HG02973 (cell line): Measurements from ENCODE around the gene AOPEP.

Experiments
- ATAC-seq: cut with Tn5 transposase; IDR thresholded peaks from one replicate; pipeline ENCODE4 v1.9.1; 2021; ENCODE audit warnings: moderate library complexity; ENCODE audit not compliant: unreplicated experiment

The AOPEP gene

DNA sequence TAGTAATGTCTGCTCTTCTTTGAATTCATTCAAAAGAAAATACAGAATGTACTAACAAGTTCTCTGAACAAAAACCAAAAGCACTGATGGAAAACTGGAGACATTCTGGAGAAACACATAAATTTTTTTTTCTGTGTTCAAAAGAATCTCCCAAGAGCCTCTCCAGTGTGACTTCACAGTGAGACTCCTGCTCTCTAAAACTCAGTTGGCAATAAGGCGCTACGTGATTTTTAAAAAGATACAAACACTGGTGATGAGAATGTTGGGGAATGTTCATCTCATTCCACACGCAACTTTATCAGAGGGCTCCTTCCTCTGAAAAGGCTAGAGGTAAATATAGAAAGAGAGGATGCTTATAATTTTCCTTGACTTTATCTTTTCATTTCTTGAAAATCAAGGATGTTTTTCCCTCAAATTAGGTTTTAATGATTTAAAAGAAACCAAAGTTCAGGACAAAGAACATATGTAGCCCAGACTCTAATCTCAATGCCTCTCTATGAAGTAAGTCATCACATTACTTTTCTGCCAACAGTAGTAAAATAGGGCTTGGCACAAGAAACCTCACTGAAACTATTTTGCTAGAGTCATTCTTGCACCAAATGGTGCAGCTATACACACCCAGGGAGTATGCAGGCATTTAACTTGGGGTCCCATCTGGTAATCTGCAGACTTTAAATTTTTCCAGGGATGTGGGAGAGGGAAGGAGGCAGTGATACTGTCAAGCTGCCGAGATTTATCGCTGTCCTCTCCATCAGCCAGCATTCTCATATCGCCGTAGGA lies 12.9 kb upstream of the AOPEP start:
- no peak for ATAC-seq

- no peak for ATAC-seq
These were observed 12.0 kb upstream of the AOPEP start for GRCh38 chr9:94714494-94714893.

GRCh38 chr9:94717761-94718160 lies 8.7 kb upstream of the AOPEP start:
- no peak for ATAC-seq

DNA sequence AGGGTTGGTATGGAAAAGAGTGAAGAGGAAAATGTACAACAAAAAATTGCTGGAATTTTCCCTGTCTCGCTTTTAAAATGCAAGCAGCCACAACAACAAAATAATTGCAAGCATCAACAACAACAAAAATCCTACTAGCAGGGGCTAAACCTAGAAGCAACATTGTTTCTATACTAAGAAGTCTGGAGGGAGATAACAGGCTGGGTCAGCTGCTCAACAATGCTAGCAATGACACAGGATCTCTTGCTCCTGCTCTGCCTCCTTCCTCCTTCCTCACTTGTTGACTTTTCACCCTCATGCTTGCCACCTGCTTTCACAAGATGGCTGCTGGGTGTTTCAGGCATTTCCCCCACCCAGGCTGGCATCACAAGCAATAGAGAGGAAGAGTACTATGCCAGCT lies 7.6 kb upstream of the AOPEP start:
- ATAC-seq, result no peak

GRCh38 chr9:94719878-94720277 lies 6.6 kb upstream of the AOPEP start:
- no peak for ATAC-seq

GRCh38 chr9:94720846-94721549 lies 5.5 kb upstream of the AOPEP start:
- no peak for ATAC-seq

GRCh38 chr9:94721754-94722153 lies 4.7 kb upstream of the AOPEP start:
- ATAC-seq, result no peak

GRCh38 chr9:94725293-94725692 lies 1.2 kb upstream of the AOPEP start:
- no peak for ATAC-seq

DNA sequence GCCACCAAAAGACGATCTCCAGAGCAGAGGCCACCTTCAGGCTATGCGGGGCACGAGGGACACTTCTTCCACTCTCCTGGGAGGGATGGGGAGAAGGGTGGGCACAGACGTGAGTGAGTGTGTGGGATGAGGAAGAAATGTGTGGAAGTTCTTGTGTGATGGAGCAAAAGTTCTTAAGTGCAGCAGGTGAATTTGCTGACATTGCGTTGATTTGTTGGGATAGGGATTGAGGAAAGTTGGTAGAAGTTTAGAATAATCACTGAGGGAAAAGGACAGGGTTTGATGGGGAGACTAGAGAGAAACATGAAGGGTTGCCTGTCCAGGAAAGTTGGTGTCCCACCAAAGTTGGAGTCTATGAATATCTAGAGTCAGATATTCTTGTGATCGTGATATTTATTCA lies 2.2 kb downstream of the AOPEP start:
- ATAC-seq, result no peak

- no peak for ATAC-seq
These were observed 2.7 kb downstream of the AOPEP start for GRCh38 chr9:94729199-94729598.

GRCh38 chr9:94734054-94734754 lies 7.7 kb downstream of the AOPEP start:
- no peak for ATAC-seq

- ATAC-seq, result no peak
These were observed 10.3 kb downstream of the AOPEP start for GRCh38 chr9:94736759-94737158.

DNA sequence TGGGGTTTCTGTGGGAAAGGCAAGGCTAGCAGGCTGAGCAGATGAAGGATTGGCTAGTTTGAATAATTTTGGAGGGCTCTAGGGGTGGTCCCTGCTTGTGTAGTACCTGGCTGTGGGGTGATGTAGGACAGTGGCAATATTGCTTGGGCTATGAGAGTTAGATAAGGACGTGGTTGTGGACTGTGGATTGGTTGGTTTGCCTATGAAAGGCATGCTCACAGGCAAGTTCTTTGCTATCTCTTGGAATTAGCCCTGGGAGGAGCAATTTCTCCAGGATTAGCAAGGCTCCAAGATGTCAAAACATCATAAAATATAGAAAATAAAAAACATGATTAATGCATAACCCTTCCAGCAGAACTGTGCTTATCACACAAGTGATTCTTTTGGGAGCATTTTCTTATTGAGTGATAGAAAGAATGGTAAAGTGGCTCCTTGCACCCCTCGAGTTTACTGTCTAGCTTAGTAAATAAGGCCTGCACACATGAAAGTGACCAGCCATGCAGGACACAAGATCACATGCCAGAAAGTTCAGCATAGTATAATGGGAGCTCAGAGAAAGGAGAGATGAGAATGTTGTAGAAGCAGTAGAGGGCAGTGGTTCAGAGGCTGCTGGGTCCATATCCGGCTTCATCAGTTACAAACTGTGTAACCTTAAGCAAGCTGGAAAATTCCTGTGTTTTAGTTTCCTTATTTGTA lies 13.8 kb downstream of the AOPEP start:
- no peak for ATAC-seq

GRCh38 chr9:94741866-94742265 lies 15.4 kb downstream of the AOPEP start:
- no peak for ATAC-seq

- no peak for ATAC-seq
These were observed 16.8 kb downstream of the AOPEP start for GRCh38 chr9:94743035-94743954.

- ATAC-seq, result no peak
These were observed 19.5 kb downstream of the AOPEP start for GRCh38 chr9:94745806-94746540.

DNA sequence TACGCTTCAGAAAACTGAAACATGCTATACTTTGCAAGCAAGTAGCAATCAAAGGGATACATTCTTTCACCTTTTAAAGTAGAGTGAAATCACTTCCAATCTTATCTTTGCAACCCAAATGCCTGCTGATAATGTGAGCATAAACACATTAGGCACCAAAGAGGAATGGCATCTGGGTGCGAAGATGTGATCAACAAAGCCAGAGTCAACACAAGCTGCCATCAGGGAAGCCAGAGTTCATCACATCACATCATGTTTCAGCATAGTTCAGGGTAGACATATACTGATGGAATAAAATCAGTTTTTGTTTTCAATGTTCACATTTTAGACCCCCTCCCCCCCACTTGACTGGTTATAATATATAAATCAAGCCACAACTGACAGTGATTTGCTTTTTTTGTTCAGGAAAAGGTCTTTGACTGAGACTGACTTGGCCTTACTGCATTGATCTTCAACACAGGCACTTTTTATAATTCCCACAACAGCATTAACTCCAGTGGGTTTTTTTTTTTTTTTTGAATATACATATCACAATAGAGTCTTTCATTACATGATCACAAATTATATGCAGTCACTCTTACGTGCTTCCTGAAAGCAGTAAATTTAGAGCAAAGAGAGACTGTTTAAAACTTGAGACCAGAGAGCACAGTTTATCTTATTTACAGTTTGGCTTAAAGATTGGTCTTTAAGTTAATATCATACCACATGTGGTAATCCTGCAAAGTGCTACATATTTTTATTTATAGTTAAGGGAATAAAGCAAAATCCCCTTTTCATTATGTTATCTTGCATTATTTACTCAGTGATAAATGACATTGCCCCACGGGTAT lies 20.3 kb downstream of the AOPEP start:
- ATAC-seq, result no peak

DNA sequence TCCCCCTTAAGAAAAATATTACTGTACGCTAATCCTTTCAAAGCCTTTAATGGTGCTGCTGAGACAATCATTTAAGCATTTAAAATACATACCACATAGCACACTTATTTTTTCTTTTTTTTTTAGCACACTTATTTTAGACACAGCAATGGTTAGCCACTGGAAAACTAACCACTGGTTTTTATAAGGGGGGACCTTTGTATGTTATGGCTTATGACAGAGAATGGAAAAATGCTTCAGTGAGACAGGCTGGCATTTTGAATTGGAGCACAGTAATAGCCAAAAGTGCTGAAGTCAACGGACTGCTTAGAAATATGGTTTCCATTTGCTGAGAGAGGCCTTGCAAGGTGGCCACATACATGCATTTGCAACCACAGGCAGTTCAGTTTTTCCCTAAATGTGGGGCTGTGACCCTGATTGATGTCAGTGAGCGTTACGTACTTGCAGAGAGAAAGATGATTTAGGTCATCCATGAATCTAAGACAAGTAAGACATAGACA lies 28.5 kb downstream of the AOPEP start:
- no peak for ATAC-seq

GRCh38 chr9:94757158-94757557 lies 30.7 kb downstream of the AOPEP start:
- no peak for ATAC-seq
